ENCODE results near the gene UBAC1.

- TF ChIP-seq POLR2A (IDR thresholded peaks at IDR 0.05; ENCODE audit: low read length) = no peak
- TF ChIP-seq GATA1 (IDR thresholded peaks at IDR 0.05; ENCODE audit: low read depth, low read length) = no peak
Measured at GRCh38 chr9:135923508-135923907, 37.7 kb downstream of the UBAC1 start.

Measured in erythroblast (primary cell).